Neural crest cell (in vitro differentiated cells): ENCODE data around the gene GCK. TPM values are rescaled to one million over a fixed set of nuclear protein-coding genes. Genes with fewer than 3 reads are reported as not detected.
A peak's percentile ranks its signal among the peaks of the same experiment; 100 is the strongest.

Source experiments
- DNase-seq: peaks from one replicate; pipeline ENCODE4 v3.0.0; 2021; ENCODE audit warnings: low read depth, mixed read lengths, low spot score
- H3K27ac Mint-ChIP-seq: one replicate; pipeline ENCODE4 v1.8.0; 2021; ENCODE audit warnings: mild to moderate bottlenecking, mixed read lengths; ENCODE audit not compliant: unreplicated experiment
- H3K27me3 Mint-ChIP-seq: 2 replicates; pipeline ENCODE4 v1.8.0; 2021; ENCODE audit warnings: low read depth, mild to moderate bottlenecking, mixed read lengths
- H3K36me3 Mint-ChIP-seq: 2 replicates; pipeline ENCODE4 v1.8.0; 2021; ENCODE audit warnings: low read depth, mild to moderate bottlenecking, mixed read lengths
- H3K4me1 Mint-ChIP-seq: 2 replicates; pipeline ENCODE4 v1.8.0; 2021; ENCODE audit warnings: mixed read lengths
- H3K4me3 Mint-ChIP-seq: one replicate; pipeline ENCODE4 v1.8.0; 2021; ENCODE audit warnings: mild to moderate bottlenecking, mixed read lengths
- H3K9me3 Mint-ChIP-seq: 2 replicates; pipeline ENCODE4 v1.8.0; 2021; ENCODE audit warnings: mixed read lengths
- CTCF ChIP-seq: fragments of 200-600 bp; sonication (generic); conservative IDR thresholded peaks from 2 replicates; pipeline ENCODE4 v1.5.0; 2021; ENCODE audit warnings: antibody characterized with exemption, mild to moderate bottlenecking
- total RNA-seq: library from RNA; stranded (reverse); gene quantifications from 2 replicates; pipeline ENCODE4 v1.2.1, GENCODE V29; 2021

Gene GCK
- total RNA-seq, 1 donor from 2014 or later = 0.42 TPM

- TF ChIP-seq CTCF = no peak
- Mint-ChIP-seq H3K4me3 (peak overlapping the region; percentile 87), H3K9me3 (no peaks in the 10 kb centered on the region), H3K36me3 (peaks cover 2% of the 10 kb centered on the region), H3K27ac (no peak overlapping the region), H3K27me3 (no peaks in the 10 kb centered on the region), H3K4me1 (peaks cover 14% of the 10 kb centered on the region)
- no peak for DNase-seq
Measured at GRCh38 chr7:44105832-44106231, 83.4 kb downstream of the GCK start.

- Mint-ChIP-seq H3K36me3 (peaks cover 2% of the 10 kb centered on the region), H3K9me3 (no peaks in the 10 kb centered on the region), H3K27ac (no peak overlapping the region), H3K4me3 (peak overlapping the region; percentile 87), H3K27me3 (no peaks in the 10 kb centered on the region), H3K4me1 (peaks cover 21% of the 10 kb centered on the region)
- DNase-seq = no peak
- no peak for TF ChIP-seq CTCF
Measured at GRCh38 chr7:44104860-44105771, 84.1 kb downstream of the GCK start.

GRCh38 chr7:44103923-44104859 is 85.0 kb downstream of the GCK start, which contains the start of gene AEBP1:
Gene AEBP1 (plus strand): TSS chr7:44104345. CDS start chr7:44104666, 321 bp downstream.
- Mint-ChIP-seq H3K36me3 (peaks cover 2% of the 10 kb centered on the region), H3K4me3 (peak within 1 kb of the TSS; percentile 87), H3K27me3 (no peaks in the 10 kb centered on the region), H3K4me1 (peaks cover 22% of the 10 kb centered on the region), H3K27ac (no peak within 1 kb of the TSS), H3K9me3 (no peaks in the 10 kb centered on the region)
- peak; percentile 14 for TF ChIP-seq CTCF
- DNase-seq = peak; percentile 26

GRCh38 chr7:44103566-44103922 is 85.7 kb downstream of the GCK start:
- Mint-ChIP-seq H3K27me3 (no peaks in the 10 kb centered on the region), H3K36me3 (peaks cover 2% of the 10 kb centered on the region), H3K9me3 (no peaks in the 10 kb centered on the region), H3K4me3 (peak overlapping the region; percentile 81), H3K4me1 (peaks cover 22% of the 10 kb centered on the region), H3K27ac (no peak overlapping the region)
- DNase-seq = no peak
- TF ChIP-seq CTCF = no peak

GRCh38 chr7:44102846-44103565 is 86.2 kb downstream of the GCK start:
- H3K36me3 Mint-ChIP-seq = peaks cover 2% of the 10 kb centered on the region
- TF ChIP-seq CTCF = no peak
- H3K9me3 Mint-ChIP-seq = no peaks in the 10 kb centered on the region
- H3K4me1 Mint-ChIP-seq = peaks cover 22% of the 10 kb centered on the region
- DNase-seq = no peak
- no peaks in the 10 kb centered on the region for H3K27me3 Mint-ChIP-seq
- H3K4me3 Mint-ChIP-seq = peak overlapping the region; percentile 81
- H3K27ac Mint-ChIP-seq = no peak overlapping the region
